Adipocyte (in vitro differentiated cells): ENCODE results near the gene THEMIS2.

Experiments used
- DNase-seq: peaks from one replicate; pipeline ENCODE4 v3.0.0-alpha.2; 2015; ENCODE audit warnings: low read depth
- H3K27me3 ChIP-seq: replicated peaks from 2 replicates; pipeline ENCODE4 v1.7.0; 2013; ENCODE audit warnings: mild to moderate bottlenecking, low read length, moderate library complexity; ENCODE audit not compliant: control insufficient read depth, insufficient read depth
- H3K36me3 ChIP-seq: 2 replicates; pipeline ENCODE4 v1.7.0; 2013; ENCODE audit warnings: low read length, mild to moderate bottlenecking, moderate library complexity; ENCODE audit not compliant: control insufficient read depth, insufficient read depth, severe bottlenecking
- H3K4me1 ChIP-seq: 2 replicates; pipeline ENCODE4 v1.7.0; 2013; ENCODE audit warnings: mild to moderate bottlenecking, low read length, moderate library complexity; ENCODE audit not compliant: control insufficient read depth, insufficient read depth
- H3K4me3 ChIP-seq: 2 replicates; pipeline ENCODE4 v1.7.0; 2013; ENCODE audit warnings: mild to moderate bottlenecking, low read length, moderate library complexity
- H3K9ac ChIP-seq: 2 replicates; pipeline ENCODE4 v1.7.0; 2013; ENCODE audit warnings: mild to moderate bottlenecking, low read length, moderate library complexity
- H3K9me3 ChIP-seq: 2 replicates; pipeline ENCODE4 v1.7.0; 2013; ENCODE audit warnings: mild to moderate bottlenecking, low read length, moderate library complexity; ENCODE audit not compliant: control insufficient read depth

THEMIS2 gene

GRCh38 chr1:27934818-27935549, 62.6 kb downstream of the THEMIS2 start, which contains the start of gene SMPDL3B:
Gene SMPDL3B (plus strand): TSS chr1:27935000. CDS start chr1:27935184, 184 bp downstream.
- Histone ChIP-seq H3K4me1 (peaks cover 4% of the 10 kb centered on the region), H3K9ac (no peak within 1 kb of the TSS), H3K4me3 (no peak within 1 kb of the TSS), H3K27me3 (peaks cover 16% of the 10 kb centered on the region), H3K9me3 (no peaks in the 10 kb centered on the region), H3K36me3 (no peaks in the 10 kb centered on the region)
- DNase-seq: peak; percentile 4

- Histone ChIP-seq H3K27me3 (peaks cover 16% of the 10 kb centered on the region), H3K36me3 (no peaks in the 10 kb centered on the region), H3K4me1 (peaks cover 4% of the 10 kb centered on the region), H3K9me3 (no peaks in the 10 kb centered on the region), H3K4me3 (no peak overlapping the region), H3K9ac (no peak overlapping the region)
- no peak for DNase-seq
Observed at GRCh38 chr1:27935721-27936120, 63.4 kb downstream of the THEMIS2 start.
